ENCODE data around the gene RRAD.

DNA sequence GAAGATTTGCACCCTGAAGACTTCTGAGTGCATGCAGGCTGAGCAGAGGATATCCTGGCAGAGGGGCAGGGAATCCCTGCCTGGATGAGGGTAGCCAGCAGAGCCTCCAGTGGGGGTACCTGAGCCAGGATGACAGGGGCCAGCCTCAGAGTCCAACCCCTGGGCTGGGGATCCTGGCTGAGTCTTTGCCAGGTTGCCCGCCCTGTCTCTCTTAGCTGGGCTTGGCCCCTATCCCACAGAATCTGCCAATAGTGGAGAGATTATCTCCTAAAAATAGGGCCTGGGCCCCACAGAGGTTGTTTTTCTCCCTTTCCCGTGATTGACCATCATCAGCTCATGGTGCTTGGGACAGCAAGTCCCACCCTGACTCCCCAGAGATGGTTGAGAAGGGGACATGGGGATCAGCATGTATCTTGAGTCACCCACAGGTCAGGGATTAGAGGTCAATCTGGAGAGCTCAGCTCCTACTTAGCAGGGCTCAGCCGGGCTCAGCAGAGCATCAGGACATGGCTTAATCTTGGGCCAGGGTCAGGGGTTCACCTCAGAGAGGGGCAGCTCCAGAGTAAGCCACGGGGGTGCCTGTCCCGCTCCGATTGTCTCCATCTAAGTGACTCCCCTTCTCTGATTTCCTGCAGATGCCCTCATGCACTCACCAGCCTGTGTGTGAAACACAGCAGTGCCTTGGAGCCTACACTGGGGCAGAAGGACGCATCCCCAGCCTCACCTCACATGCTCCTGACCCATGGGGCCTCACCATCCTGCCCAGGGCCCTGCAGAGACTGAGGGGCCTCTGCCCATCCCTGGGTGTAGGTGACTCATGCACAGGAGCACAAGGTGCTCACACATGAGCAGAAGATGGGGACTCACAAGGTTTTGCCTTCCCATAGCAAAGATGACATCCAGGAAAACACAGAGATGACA, 18.2 kb downstream of the RRAD start:
- TF ChIP-seq POLR2A (IDR thresholded peaks at IDR 0.05; ENCODE audit: low read depth, low read length), result no peak
- TF ChIP-seq CTCF (conservative IDR thresholded peaks at IDR 0.05; ENCODE audit: low read depth, low read length), result no peak
- no peak for TF ChIP-seq SMC3 (IDR thresholded peaks at IDR 0.05; ENCODE audit: low read depth, low read length)
- no peak for TF ChIP-seq MAFK (IDR thresholded peaks at IDR 0.05; ENCODE audit: low read depth, low read length)
- no peak for TF ChIP-seq MXI1 (IDR thresholded peaks at IDR 0.05; ENCODE audit: borderline replicate concordance, low read depth, low read length)
- TF ChIP-seq MAZ (IDR thresholded peaks at IDR 0.05; ENCODE audit: borderline replicate concordance, low read depth, low read length), result no peak
- no peak for TF ChIP-seq CEBPB (IDR thresholded peaks at IDR 0.05; ENCODE audit: low read depth, low read length)
- TF ChIP-seq FOS (IDR thresholded peaks at IDR 0.05; ENCODE audit: low read depth, low read length), result no peak
- no peak for TF ChIP-seq NFE2L2 (IDR thresholded peaks at IDR 0.05; ENCODE audit: low read depth, low read length)
- TF ChIP-seq RAD21 (IDR thresholded peaks at IDR 0.05; ENCODE audit: low read length), result no peak
- TF ChIP-seq CHD1 (IDR thresholded peaks at IDR 0.05; ENCODE audit: low read depth, low read length), result no peak
- TF ChIP-seq RCOR1 (IDR thresholded peaks at IDR 0.05; ENCODE audit: insufficient replicate concordance, low read length), result no peak
- TF ChIP-seq, protein P1, sequence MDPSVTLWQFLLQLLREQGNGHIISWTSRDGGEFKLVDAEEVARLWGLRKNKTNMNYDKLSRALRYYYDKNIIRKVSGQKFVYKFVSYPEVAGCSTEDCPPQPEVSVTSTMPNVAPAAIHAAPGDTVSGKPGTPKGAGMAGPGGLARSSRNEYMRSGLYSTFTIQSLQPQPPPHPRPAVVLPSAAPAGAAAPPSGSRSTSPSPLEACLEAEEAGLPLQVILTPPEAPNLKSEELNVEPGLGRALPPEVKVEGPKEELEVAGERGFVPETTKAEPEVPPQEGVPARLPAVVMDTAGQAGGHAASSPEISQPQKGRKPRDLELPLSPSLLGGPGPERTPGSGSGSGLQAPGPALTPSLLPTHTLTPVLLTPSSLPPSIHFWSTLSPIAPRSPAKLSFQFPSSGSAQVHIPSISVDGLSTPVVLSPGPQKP (IDR thresholded peaks at IDR 0.05; ENCODE audit: borderline replicate concordance, low read depth, low read length), result no peak

Measured in IMR-90 (cell line).